Activated B cell treated with CpG ODN at 0.5 μM for 24 hours (primary cell): Measurements from ENCODE around the gene DAPK2. TPM values are rescaled to one million over a fixed set of nuclear protein-coding genes. Genes with fewer than 3 reads are reported as not detected.

Source experiments
- ATAC-seq: fragments of 200-7000 bp; cut with Tn5 transposase; one replicate; pipeline ENCODE4 v1.10.0; 2021; ENCODE audit warnings: low read depth, mild to moderate bottlenecking, moderate library complexity
- CTCF ChIA-PET: fragments of 350-600 bp; sonication (Branson Sonifier 250); formaldehyde crosslinking; loops from one replicate; lab custom pipeline; 2021; ENCODE audit warnings: antibody characterized with exemption; lab: Charles Lee
- POLR2A ChIA-PET: fragments of 350-600 bp; sonication (Branson Sonifier 250); formaldehyde crosslinking; loops from one replicate; lab custom pipeline; 2021; ENCODE audit warnings: antibody characterized with exemption; lab: Charles Lee
- DNase-seq: peaks from one replicate; pipeline ENCODE4 v3.0.0; 2022
- H3K27ac Mint-ChIP-seq: one replicate; pipeline ENCODE4 v1.8.0; 2020; ENCODE audit warnings: mixed read lengths
- H3K27me3 Mint-ChIP-seq: one replicate; pipeline ENCODE4 v1.8.0; 2021; ENCODE audit warnings: mixed read lengths
- H3K36me3 Mint-ChIP-seq: one replicate; pipeline ENCODE4 v1.8.0; 2021; ENCODE audit warnings: low read depth, mixed read lengths
- H3K4me1 Mint-ChIP-seq: one replicate; pipeline ENCODE4 v1.8.0; 2021; ENCODE audit warnings: mixed read lengths
- H3K4me3 Mint-ChIP-seq: one replicate; pipeline ENCODE4 v1.8.0; 2020; ENCODE audit warnings: mild to moderate bottlenecking, mixed read lengths
- H3K9me3 Mint-ChIP-seq: one replicate; pipeline ENCODE4 v1.8.0; 2020; ENCODE audit warnings: mixed read lengths
- intact Hi-C: fragments of 100-400 bp; cut with micrococcal nuclease; formaldehyde crosslinking; loops from one replicate; pipeline ENCODE4 v1.15.1; 2024
- total RNA-seq: library from RNA; stranded (reverse); gene quantifications from 2 replicates; pipeline ENCODE4 v1.2.3, GENCODE V29; 2022
- TF ChIP-seq, protein P1 (sequence below): fragments of 200-600 bp; IDR thresholded peaks from one replicate; pipeline ENCODE4 v1.8.0; 2022; ENCODE audit warnings: antibody characterized with exemption, mild to moderate bottlenecking

The DAPK2 gene
- total RNA-seq, 1 donor from 2014 or later: 4.3 TPM

GRCh38 chr15:64019764-64020163, 26.5 kb downstream of the DAPK2 start:
- Mint-ChIP-seq H3K4me3 (no peak overlapping the region), H3K4me1 (no peaks in the 10 kb centered on the region), H3K27ac (no peak overlapping the region), H3K36me3 (no peaks in the 10 kb centered on the region), H3K27me3 (no peaks in the 10 kb centered on the region), H3K9me3 (peaks cover 6% of the 10 kb centered on the region)
- ChIA-PET POLR2A (interaction anchor here (0.6 kb wide), 1 partner anchor 71 kb away, joined by 3 read pairs; no protein-coding TSS in a partner anchor), CTCF (interaction anchor here (1.5 kb wide), 1 partner anchor 267 kb away, joined by 4 read pairs; no protein-coding TSS in a partner anchor)
- intact Hi-C loops: no loop called here
- DNase-seq (no peak), ATAC-seq (no peak)
- TF ChIP-seq, protein P1, sequence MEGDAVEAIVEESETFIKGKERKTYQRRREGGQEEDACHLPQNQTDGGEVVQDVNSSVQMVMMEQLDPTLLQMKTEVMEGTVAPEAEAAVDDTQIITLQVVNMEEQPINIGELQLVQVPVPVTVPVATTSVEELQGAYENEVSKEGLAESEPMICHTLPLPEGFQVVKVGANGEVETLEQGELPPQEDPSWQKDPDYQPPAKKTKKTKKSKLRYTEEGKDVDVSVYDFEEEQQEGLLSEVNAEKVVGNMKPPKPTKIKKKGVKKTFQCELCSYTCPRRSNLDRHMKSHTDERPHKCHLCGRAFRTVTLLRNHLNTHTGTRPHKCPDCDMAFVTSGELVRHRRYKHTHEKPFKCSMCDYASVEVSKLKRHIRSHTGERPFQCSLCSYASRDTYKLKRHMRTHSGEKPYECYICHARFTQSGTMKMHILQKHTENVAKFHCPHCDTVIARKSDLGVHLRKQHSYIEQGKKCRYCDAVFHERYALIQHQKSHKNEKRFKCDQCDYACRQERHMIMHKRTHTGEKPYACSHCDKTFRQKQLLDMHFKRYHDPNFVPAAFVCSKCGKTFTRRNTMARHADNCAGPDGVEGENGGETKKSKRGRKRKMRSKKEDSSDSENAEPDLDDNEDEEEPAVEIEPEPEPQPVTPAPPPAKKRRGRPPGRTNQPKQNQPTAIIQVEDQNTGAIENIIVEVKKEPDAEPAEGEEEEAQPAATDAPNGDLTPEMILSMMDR: no peak

DNA sequence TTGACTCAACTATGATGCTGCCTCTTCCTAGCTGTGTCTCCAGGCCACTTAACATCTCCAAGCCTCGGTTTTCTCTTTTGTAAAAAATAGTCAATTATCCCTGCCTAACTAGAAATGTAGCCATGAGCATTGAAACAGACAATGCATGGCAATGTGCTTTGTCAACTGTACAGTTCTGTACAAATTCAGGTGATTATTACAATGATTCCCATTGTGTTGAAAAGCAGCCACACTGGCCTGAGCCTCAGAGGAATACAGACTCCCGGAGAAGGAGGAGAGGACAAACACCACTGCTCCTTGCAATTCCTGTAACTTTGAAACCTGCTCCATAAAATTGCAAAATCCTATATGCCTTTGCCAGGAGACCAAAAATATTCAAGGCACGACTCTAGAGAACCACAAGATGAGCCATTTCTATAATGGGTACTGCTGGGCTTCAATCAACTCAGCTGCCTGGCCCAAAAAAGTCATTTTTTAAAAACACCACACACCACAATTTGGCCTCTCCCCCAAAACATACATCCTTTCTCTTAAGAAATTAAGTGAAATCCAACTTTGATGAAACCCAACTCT, 28.6 kb downstream of the DAPK2 start:
- intact Hi-C loops: no loop called here
- DNase-seq (no peak), ATAC-seq (no peak)
- Mint-ChIP-seq H3K36me3 (no peaks in the 10 kb centered on the region), H3K4me3 (no peak overlapping the region), H3K27ac (no peak overlapping the region), H3K27me3 (no peaks in the 10 kb centered on the region), H3K4me1 (no peaks in the 10 kb centered on the region), H3K9me3 (peaks cover 6% of the 10 kb centered on the region)
- TF ChIP-seq, protein P1: no peak
- POLR2A ChIA-PET: interaction anchor here (1.0 kb wide), 1 partner anchor 26 kb away, joined by 4 read pairs; no protein-coding TSS in a partner anchor
- CTCF ChIA-PET: no interaction called here

DNA sequence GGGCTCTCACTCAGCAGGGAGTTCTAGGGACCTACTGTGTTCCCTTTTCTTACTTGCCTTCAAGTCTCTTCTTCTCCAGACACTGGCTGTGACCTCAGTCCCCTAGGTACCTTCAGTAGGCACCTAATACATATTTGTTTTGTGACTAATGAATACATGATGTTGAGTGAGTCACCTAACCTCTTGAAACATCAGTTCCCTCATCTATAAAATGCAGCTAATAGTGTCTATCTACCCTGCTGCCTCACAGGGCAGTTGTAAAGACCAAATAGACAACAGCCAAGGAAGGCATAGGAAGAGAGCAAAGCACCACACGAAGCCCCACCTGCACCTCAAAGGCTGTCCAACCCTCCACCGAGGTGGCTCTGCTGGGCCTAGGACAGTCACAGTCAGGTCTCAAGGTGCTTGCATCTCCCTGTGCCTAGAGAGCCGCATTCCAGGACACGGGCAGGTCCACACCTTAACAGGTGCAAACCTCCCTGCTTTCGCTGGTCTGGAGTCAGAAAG, 29.1 kb downstream of the DAPK2 start:
- CTCF ChIA-PET: no interaction called here
- POLR2A ChIA-PET: interaction anchor here (1.0 kb wide), 1 partner anchor 26 kb away, joined by 4 read pairs; no protein-coding TSS in a partner anchor
- H3K36me3 Mint-ChIP-seq: no peaks in the 10 kb centered on the region

GRCh38 chr15:64016257-64016656, 30.0 kb downstream of the DAPK2 start:
- intact Hi-C loops: no loop called here
- CTCF ChIA-PET: no interaction called here
- Mint-ChIP-seq H3K27ac (no peak overlapping the region), H3K27me3 (no peaks in the 10 kb centered on the region), H3K9me3 (peaks cover 6% of the 10 kb centered on the region), H3K4me1 (peaks cover 4% of the 10 kb centered on the region), H3K4me3 (no peak overlapping the region), H3K36me3 (no peaks in the 10 kb centered on the region)
- TF ChIP-seq, protein P1: no peak
- no peak for DNase-seq
- POLR2A ChIA-PET: no interaction called here
- no peak for ATAC-seq

More for the DNA sequence above, 29.1 kb downstream of the DAPK2 start:
- Mint-ChIP-seq H3K27ac (no peak overlapping the region), H3K4me3 (no peak overlapping the region), H3K27me3 (no peaks in the 10 kb centered on the region), H3K9me3 (peaks cover 6% of the 10 kb centered on the region), H3K4me1 (no peaks in the 10 kb centered on the region)
- no peak for ATAC-seq
- no peak for DNase-seq
- intact Hi-C loops: no loop called here
- TF ChIP-seq, protein P1: no peak

DNA sequence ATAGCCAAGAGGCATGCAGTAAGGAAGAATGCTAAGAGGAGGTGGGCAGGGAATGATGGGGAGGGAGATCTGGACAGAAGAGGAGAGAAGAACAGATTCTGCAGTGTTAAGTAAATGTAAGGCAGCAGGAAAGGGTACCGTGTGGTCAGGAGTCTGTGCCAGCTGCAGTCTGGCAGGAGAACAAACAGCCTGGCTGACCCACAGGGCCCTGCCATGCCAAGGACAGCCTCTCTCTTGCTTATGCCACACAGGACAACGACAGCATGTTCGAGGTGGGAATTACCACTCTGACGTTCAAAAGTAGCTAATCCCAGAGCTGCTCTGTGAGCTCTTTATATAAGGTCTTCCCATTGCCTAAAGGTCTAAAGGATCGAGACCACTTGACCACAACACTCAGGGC, 31.3 kb downstream of the DAPK2 start:
- ChIA-PET POLR2A (no interaction called here), CTCF (interaction anchor here (1.0 kb wide), 1 partner anchor 52 kb away, joined by 5 read pairs; no protein-coding TSS in a partner anchor)
- TF ChIP-seq, protein P1: no peak
- Mint-ChIP-seq H3K9me3 (no peaks in the 10 kb centered on the region), H3K36me3 (no peaks in the 10 kb centered on the region), H3K27ac (no peak overlapping the region), H3K27me3 (no peaks in the 10 kb centered on the region), H3K4me1 (peaks cover 17% of the 10 kb centered on the region), H3K4me3 (no peak overlapping the region)
- intact Hi-C loops: no loop called here
- ATAC-seq: no peak
- DNase-seq: no peak
